Gastroesophageal sphincter (tissue), 3 donors: ENCODE measurements around the gene SIGLEC6.

ENCODE experiments used
- CTCF ChIP-seq, 4 experiments: fragments of 200-600 bp in 2 of 4; fragments of 450-650 bp in 2 of 4; sonication (generic) in 1 of 4; IDR thresholded peaks; one replicate each; pipeline ENCODE4 v1.5.1; 2017 to 2019; ENCODE audit warnings: antibody characterized with exemption in 4 of 4, mild to moderate bottlenecking in 2 of 4, moderate library complexity in 2 of 4
- EP300 ChIP-seq: sonication (generic); formaldehyde crosslinking; IDR thresholded peaks from one replicate; pipeline ENCODE4 v1.6.1; 2017; ENCODE audit warnings: antibody characterized with exemption, mild to moderate bottlenecking
- POLR2A ChIP-seq, 2 donors: fragments of 450-650 bp; IDR thresholded peaks; one replicate each; pipeline ENCODE4 v1.6.1; 2017; ENCODE audit warnings: antibody characterized with exemption in 2 of 2, mild to moderate bottlenecking in 2 of 2, moderate library complexity in 1 of 2
- POLR2AphosphoS5 ChIP-seq: sonication (generic); formaldehyde crosslinking; IDR thresholded peaks from one replicate; pipeline ENCODE4 v1.6.1; 2017; ENCODE audit warnings: antibody characterized with exemption

- no peak for TF ChIP-seq CTCF (IDR thresholded peaks at IDR 0.05)
- TF ChIP-seq EP300, result no peak
- no peak for TF ChIP-seq POLR2A (IDR thresholded peaks at IDR 0.05)
- TF ChIP-seq POLR2AphosphoS5, result no peak
Measured at GRCh38 chr19:51509823-51510660, 21.4 kb downstream of the SIGLEC6 start.
